HG02981 (cell line): ENCODE measurements around the gene SDC3.
A peak's percentile ranks its signal among the peaks of the same experiment; 100 is the strongest.
"Not testable (repeated sequence)": the region's sequence is repeated elsewhere in the genome, so short reads cannot be mapped to it uniquely, and the experiment has no call there.

Source experiments
- ATAC-seq: cut with Tn5 transposase; IDR thresholded peaks from one replicate; pipeline ENCODE4 v1.9.1; 2021; ENCODE audit warnings: mild to moderate bottlenecking, moderate library complexity; ENCODE audit not compliant: unreplicated experiment

SDC3 gene

GRCh38 chr1:30877205-30877912, 31.2 kb downstream of the SDC3 start:
- no peak for ATAC-seq

GRCh38 chr1:30876451-30877204, 31.9 kb downstream of the SDC3 start:
- no peak for ATAC-seq

- no peak for ATAC-seq
Measured at GRCh38 chr1:30875916-30876315, 32.6 kb downstream of the SDC3 start.

GRCh38 chr1:30875197-30875596, 33.4 kb downstream of the SDC3 start:
- ATAC-seq: no peak

- no peak for ATAC-seq
Measured at GRCh38 chr1:30874176-30874575, 34.4 kb downstream of the SDC3 start.

- ATAC-seq: no peak
Measured at GRCh38 chr1:30872948-30873263, 35.7 kb downstream of the SDC3 start.

GRCh38 chr1:30872033-30872947, 36.3 kb downstream of the SDC3 start:
- no peak for ATAC-seq

GRCh38 chr1:30871276-30871871, 37.2 kb downstream of the SDC3 start:
- no peak for ATAC-seq

GRCh38 chr1:30870656-30871055, 37.9 kb downstream of the SDC3 start:
- ATAC-seq: no peak

- no peak for ATAC-seq
Measured at GRCh38 chr1:30870035-30870434, 38.5 kb downstream of the SDC3 start.

- peak; percentile 60 for ATAC-seq
Measured at GRCh38 chr1:30868833-30869435, 39.6 kb downstream of the SDC3 start.

- not testable (repeated sequence) for ATAC-seq
Measured at GRCh38 chr1:30868057-30868456, 40.5 kb downstream of the SDC3 start.

- ATAC-seq: no peak
Measured at GRCh38 chr1:30867537-30867936, 41.0 kb downstream of the SDC3 start.

GRCh38 chr1:30866594-30866993, 42.0 kb downstream of the SDC3 start:
- ATAC-seq: no peak

- no peak for ATAC-seq
Measured at GRCh38 chr1:30864681-30865080, 43.9 kb downstream of the SDC3 start.

GRCh38 chr1:30863858-30864604, 44.5 kb downstream of the SDC3 start:
- no peak for ATAC-seq

GRCh38 chr1:30860320-30860652, 48.3 kb downstream of the SDC3 start:
- ATAC-seq: no peak

GRCh38 chr1:30857964-30858363, 50.6 kb downstream of the SDC3 start:
- no peak for ATAC-seq

- no peak for ATAC-seq
Measured at GRCh38 chr1:30857062-30857461, 51.5 kb downstream of the SDC3 start.

GRCh38 chr1:30856260-30856790, 52.2 kb downstream of the SDC3 start:
- no peak for ATAC-seq
